HepG2 (cell line): Measurements from ENCODE around the gene LDLRAP1. TPM values are rescaled to one million over a fixed set of nuclear protein-coding genes. Genes with fewer than 3 reads are reported as not detected.

Experiments
- AHR ChIP-seq: IDR thresholded peaks from 2 replicates; pipeline ENCODE4 v1.6.1; 2018; ENCODE audit warnings: missing genetic modification reagents, missing compliant biosample characterization
- KDM6A ChIP-seq: IDR thresholded peaks from 2 replicates; pipeline ENCODE4 v1.6.1; 2016; ENCODE audit warnings: low read depth
- KIAA2018 ChIP-seq: sonication (generic); formaldehyde crosslinking; IDR thresholded peaks from 2 replicates; pipeline ENCODE4 v1.5.0; 2020; ENCODE audit warnings: mild to moderate bottlenecking, missing genetic modification reagents, borderline replicate concordance
- LBX2 ChIP-seq: sonication (generic); formaldehyde crosslinking; IDR thresholded peaks from 2 replicates; pipeline ENCODE4 v1.5.0; 2020; ENCODE audit warnings: missing genetic modification reagents, mild to moderate bottlenecking, borderline replicate concordance
- MIER3 ChIP-seq: IDR thresholded peaks from 2 replicates; pipeline ENCODE4 v1.6.1; 2016; ENCODE audit warnings: missing compliant biosample characterization, borderline replicate concordance
- NRL ChIP-seq: sonication (generic); formaldehyde crosslinking; IDR thresholded peaks from 2 replicates; pipeline ENCODE4 v1.5.0; 2020; ENCODE audit warnings: missing genetic modification reagents, mild to moderate bottlenecking, moderate library complexity, borderline replicate concordance
- SOX6 ChIP-seq, 2 experiments: fragments of 450-650 bp in 1 of 2; sonication (generic) in 1 of 2; formaldehyde crosslinking in 1 of 2; IDR thresholded peaks; 2 replicates each; pipeline versions ENCODE4 v1.4.0 to v1.6.1; 2017 to 2020; ENCODE audit warnings: antibody characterized with exemption in 1 of 2, mild to moderate bottlenecking in 1 of 2, missing genetic modification reagents in 1 of 2
- SPEN ChIP-seq: sonication (generic); formaldehyde crosslinking; IDR thresholded peaks from 2 replicates; pipeline ENCODE4 v1.5.1; 2020; ENCODE audit warnings: low read depth, mild to moderate bottlenecking, missing genetic modification reagents
- USF2 ChIP-seq, 2 experiments: sonication (generic) in 1 of 2; formaldehyde crosslinking in 1 of 2; IDR thresholded peaks; 2 replicates each; pipeline versions ENCODE4 v1.5.1 to v1.6.1; 2011 to 2020; ENCODE audit warnings: borderline replicate concordance in 1 of 2, low read depth in 1 of 2, low read length in 1 of 2, mild to moderate bottlenecking in 1 of 2, missing genetic modification reagents in 1 of 2, moderate library complexity in 1 of 2
- ZBTB33 ChIP-seq: sonication (generic); formaldehyde crosslinking; IDR thresholded peaks from 2 replicates; pipeline ENCODE4 v1.4.0; 2020; ENCODE audit warnings: missing genetic modification reagents
- ZNF12 ChIP-seq: sonication (generic); formaldehyde crosslinking; IDR thresholded peaks from 2 replicates; pipeline ENCODE4 v1.5.0; 2020; ENCODE audit warnings: missing genetic modification reagents
- ZNF143 ChIP-seq: sonication (generic); formaldehyde crosslinking; IDR thresholded peaks from 2 replicates; pipeline ENCODE4 v1.4.0; 2020; ENCODE audit warnings: missing genetic modification reagents
- ZNF563 ChIP-seq: sonication (generic); formaldehyde crosslinking; IDR thresholded peaks from 2 replicates; pipeline ENCODE4 v1.8.0; 2022; ENCODE audit warnings: mild to moderate bottlenecking, moderate library complexity, missing genetic modification reagents
- ZNF83 ChIP-seq: sonication (generic); formaldehyde crosslinking; IDR thresholded peaks from 2 replicates; pipeline ENCODE4 v1.4.0; 2020; ENCODE audit warnings: missing genetic modification reagents, mild to moderate bottlenecking, borderline replicate concordance
- ZSCAN25 ChIP-seq: sonication (generic); formaldehyde crosslinking; IDR thresholded peaks from 2 replicates; pipeline ENCODE4 v1.8.0; 2022; ENCODE audit warnings: mild to moderate bottlenecking, missing genetic modification reagents
- polyA plus RNA-seq, 8 experiments: library from polyadenylated mRNA; depleted of rRNA in 3 of 8; stranded (reverse) in 7 of 8; unstranded in 1 of 8; fragments of >200 nt; fragmentation: Illumina TruSeq in 4 of 8; extraction: Trizol in 4 of 8; gene quantifications; 2 replicates each; pipeline versions ENCODE4 v1.2.1 to v1.2.3, GENCODE V29; 2011 to 2016; ENCODE audit warnings: low read depth in 4 of 8, missing spikeins in 1 of 8, mixed read lengths in 1 of 8; ENCODE audit not compliant: insufficient read depth in 1 of 8
- total RNA-seq, 5 experiments: library from RNA; depleted of rRNA; stranded (reverse); fragments of >200 nt; fragmentation: Illumina TruSeq; extraction: Trizol; gene quantifications; 2 replicates each; pipeline ENCODE4 v1.2.3, GENCODE V29; 2016; ENCODE audit warnings: low read depth in 1 of 5

Gene LDLRAP1
- total and polyA plus RNA-seq, 2 of the 13 experiments (the other 11 are each of a cell fraction or from before 2014, with no cell fraction given): 7.2 to 12.1 TPM

- TF ChIP-seq USF2 (IDR thresholded peaks at IDR 0.05; ENCODE audit: low read depth, low read length) (no peak), USF2 (CRISPR knock-in tag; IDR thresholded peaks at IDR 0.05; ENCODE audit: borderline replicate concordance) (no peak), ZNF143 (CRISPR knock-in tag) (no peak), NRL (no peak), ZNF83 (CRISPR knock-in tag) (no peak), SPEN (CRISPR knock-in tag) (no peak), MIER3 (no peak), ZNF563 (0 out of 2 replicates have a peak, but pooled peaks have one; percentile 22), ZNF12 (no peak), ZSCAN25 (CRISPR knock-in tag) (no peak), ZBTB33 (peak; percentile 57; the same call in 1 of the 2 replicates), SOX6 (IDR thresholded peaks at IDR 0.05) (no peak), SOX6 (CRISPR knock-in tag; IDR thresholded peaks at IDR 0.05) (no peak), AHR (CRISPR knock-in tag) (no peak), LBX2 (CRISPR knock-in tag) (no peak), KDM6A (no peak), KIAA2018 (CRISPR knock-in tag) (no peak)
These were observed 6.1 kb downstream of the LDLRAP1 start (continued) for GRCh38 chr1:25549273-25550154.
